ENCODE measurements around the gene CCSAP. TPM values are rescaled to one million over a fixed set of nuclear protein-coding genes. Genes with fewer than 3 reads are reported as not detected.
A peak's percentile ranks its signal among the peaks of the same experiment; 100 is the strongest.

CCSAP gene
- total RNA-seq, 1 donor from 2014 or later = 8.3 TPM

DNA sequence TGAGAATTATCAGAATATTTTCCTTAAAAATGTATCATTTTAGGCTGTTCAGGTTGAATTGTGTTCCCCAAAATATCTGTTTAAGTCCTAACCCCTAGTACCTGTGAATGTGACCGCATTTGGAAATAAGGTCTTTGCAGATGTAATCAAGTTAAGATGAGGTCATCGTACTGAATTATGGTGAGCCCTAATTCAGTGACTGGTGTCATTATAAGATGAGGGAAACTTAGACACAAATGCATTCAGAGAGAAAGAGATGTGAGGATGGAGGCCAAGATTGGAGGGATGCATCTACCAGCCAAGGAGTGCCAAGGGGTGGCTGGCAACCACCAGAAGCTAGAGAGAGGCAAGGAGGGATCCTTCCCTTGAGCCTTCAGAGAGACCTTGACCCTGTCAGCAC lies 67.8 kb downstream of the CCSAP start:
- H3K4me1 Mint-ChIP-seq = peaks cover 25% of the 10 kb centered on the region
- no peaks in the 10 kb centered on the region for H3K9me3 Mint-ChIP-seq
- no peak for DNase-seq (ENCODE audit: low spot score in 2 of 2, unreplicated experiment in 2 of 2)
- no peaks in the 10 kb centered on the region for H3K27me3 Mint-ChIP-seq (ENCODE audit: low read depth)
- peaks cover 1% of the 10 kb centered on the region for H3K36me3 Mint-ChIP-seq
- no peak overlapping the region for H3K27ac Mint-ChIP-seq
- TF ChIP-seq, protein P1, sequence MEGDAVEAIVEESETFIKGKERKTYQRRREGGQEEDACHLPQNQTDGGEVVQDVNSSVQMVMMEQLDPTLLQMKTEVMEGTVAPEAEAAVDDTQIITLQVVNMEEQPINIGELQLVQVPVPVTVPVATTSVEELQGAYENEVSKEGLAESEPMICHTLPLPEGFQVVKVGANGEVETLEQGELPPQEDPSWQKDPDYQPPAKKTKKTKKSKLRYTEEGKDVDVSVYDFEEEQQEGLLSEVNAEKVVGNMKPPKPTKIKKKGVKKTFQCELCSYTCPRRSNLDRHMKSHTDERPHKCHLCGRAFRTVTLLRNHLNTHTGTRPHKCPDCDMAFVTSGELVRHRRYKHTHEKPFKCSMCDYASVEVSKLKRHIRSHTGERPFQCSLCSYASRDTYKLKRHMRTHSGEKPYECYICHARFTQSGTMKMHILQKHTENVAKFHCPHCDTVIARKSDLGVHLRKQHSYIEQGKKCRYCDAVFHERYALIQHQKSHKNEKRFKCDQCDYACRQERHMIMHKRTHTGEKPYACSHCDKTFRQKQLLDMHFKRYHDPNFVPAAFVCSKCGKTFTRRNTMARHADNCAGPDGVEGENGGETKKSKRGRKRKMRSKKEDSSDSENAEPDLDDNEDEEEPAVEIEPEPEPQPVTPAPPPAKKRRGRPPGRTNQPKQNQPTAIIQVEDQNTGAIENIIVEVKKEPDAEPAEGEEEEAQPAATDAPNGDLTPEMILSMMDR (IDR thresholded peaks at IDR 0.05; ENCODE audit: unreplicated experiment) = no peak
- no peak overlapping the region for H3K4me3 Mint-ChIP-seq

DNA sequence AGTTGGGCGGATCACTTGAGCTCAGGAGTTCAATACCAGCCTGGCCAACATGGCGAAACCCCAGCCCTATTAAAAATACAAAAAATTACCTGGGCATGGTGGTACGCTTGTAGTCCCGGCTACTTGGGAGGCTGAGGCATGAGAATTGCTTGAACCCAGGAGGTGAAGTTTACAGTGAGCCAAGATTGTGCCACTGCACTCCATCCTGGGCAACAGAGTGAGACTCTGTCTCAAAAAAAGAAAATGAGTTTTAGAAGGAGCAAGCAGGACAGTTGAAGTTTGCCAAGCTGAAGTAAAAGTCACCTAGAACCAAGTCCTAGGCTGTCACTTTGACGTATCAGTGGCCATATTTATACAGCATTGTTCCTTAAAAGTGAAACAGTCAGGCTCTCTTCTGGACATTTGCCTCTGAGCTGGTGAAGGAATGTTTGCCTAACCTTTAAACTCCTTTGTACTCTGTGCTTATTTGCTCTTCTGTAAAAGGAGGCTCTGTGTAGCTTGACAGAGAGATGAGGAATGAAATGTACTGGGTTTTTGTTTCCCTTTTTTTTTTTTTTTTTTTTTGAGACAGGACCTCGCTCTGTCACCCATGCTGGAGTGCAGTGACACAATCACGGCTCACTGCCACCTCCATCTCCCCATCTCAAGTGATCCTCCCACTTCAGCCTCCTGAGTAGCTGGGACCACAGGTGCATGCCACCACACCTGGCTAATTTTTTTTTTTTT lies 69.2 kb downstream of the CCSAP start:
- TF ChIP-seq, protein P1 (IDR thresholded peaks at IDR 0.05; ENCODE audit: unreplicated experiment) = no peak
- Mint-ChIP-seq H3K9me3 (no peaks in the 10 kb centered on the region), H3K4me3 (no peak overlapping the region), H3K36me3 (peaks cover 1% of the 10 kb centered on the region), H3K27me3 (ENCODE audit: low read depth) (no peaks in the 10 kb centered on the region), H3K27ac (no peak overlapping the region), H3K4me1 (peaks cover 27% of the 10 kb centered on the region)
- no peak for DNase-seq (ENCODE audit: low spot score in 2 of 2, unreplicated experiment in 2 of 2)

DNA sequence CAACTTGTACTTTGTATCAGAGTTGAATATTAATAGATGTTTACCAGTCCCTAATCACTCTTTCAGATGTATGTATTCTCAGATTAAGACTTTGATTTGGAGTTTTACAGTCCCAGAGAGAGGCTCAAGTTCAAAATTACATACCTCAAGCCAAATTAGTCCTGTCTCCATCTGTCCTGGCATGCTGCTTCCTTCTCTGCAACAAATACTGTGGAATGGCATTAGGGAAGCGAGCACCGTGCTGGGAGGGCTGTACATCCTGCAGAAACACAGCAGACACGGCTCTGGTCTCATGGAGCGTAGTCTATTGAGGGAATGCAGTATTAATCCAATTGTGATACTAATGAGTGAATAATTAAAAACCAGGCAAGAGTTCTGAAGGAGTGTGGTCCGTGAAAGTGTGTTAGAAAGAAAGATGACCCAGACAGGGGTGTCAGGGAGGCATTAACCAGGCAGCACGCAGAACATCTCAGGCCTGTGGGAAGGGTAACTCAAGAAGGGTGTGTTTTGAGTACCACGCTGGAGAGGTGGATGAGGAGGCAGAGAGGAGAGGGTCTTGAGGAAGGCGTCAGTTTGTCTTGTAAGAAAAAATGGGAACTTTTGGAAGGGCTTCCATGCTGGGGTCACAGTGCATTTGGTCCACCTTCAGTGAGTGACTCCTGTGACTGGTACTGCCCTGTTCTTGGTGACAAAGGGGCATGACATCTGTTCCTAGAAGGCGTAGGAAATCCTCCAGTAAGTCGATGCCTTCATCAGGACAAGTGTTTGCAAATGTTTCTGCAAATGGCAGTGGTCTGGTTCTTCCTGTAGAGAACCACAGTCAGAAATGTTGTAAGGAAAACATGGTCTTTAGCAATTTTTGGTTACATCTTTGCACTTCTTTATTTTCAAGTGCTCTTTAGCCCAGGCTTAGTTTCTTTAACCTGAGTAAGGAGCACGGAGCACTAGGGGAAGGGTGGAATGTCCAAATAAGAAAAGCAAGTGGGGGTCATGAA lies 70.4 kb downstream of the CCSAP start:
- no peaks in the 10 kb centered on the region for H3K27me3 Mint-ChIP-seq (ENCODE audit: low read depth)
- peak overlapping the region; percentile 93 for H3K4me3 Mint-ChIP-seq
- H3K9me3 Mint-ChIP-seq = peaks cover 4% of the 10 kb centered on the region
- H3K4me1 Mint-ChIP-seq = peaks cover 33% of the 10 kb centered on the region
- DNase-seq (ENCODE audit: low spot score in 2 of 2, unreplicated experiment in 2 of 2) = no peak
- peaks cover 5% of the 10 kb centered on the region for H3K36me3 Mint-ChIP-seq
- H3K27ac Mint-ChIP-seq = peak overlapping the region; percentile 93
- TF ChIP-seq, protein P1 (IDR thresholded peaks at IDR 0.05; ENCODE audit: unreplicated experiment) = no peak

DNA sequence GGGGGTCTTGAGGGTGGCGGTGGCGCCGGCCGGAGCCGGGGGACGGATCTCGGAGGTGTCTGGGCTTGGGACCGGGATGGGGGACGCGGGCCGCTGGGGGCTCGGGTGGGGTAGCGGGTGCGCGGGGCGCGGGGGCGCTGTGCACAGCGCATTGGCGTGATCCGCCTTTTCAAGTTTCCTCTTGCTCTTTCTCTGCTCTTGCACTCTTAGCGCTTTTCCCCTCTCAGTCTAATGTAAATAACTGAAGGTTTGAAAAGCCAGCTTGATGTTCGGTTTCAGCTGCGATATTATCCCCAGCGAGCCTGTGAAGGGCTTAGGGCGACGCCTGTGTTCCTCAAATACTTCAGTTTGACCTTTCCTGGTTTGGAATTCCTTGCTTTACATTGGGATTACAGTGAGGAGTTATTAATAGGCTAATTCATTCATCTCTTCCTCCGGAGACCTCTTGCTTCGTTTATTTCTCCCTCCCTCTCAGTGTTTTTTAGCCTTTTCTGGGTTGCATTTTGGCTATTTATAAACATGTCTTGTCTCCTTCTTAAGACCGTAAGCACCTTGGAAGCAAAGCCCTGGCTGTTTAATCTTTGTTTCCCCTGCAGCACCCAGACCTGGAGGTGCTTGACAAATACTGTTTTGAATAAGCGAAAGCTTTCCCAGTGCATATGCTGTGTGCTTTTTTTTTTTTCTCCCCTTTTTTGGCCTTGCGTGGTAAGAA lies 71.2 kb downstream of the CCSAP start:
- DNase-seq (ENCODE audit: low spot score in 2 of 2, unreplicated experiment in 2 of 2) = no peak
- peaks cover 11% of the 10 kb centered on the region for H3K9me3 Mint-ChIP-seq
- peaks cover 9% of the 10 kb centered on the region for H3K36me3 Mint-ChIP-seq
- TF ChIP-seq, protein P1 (IDR thresholded peaks at IDR 0.05; ENCODE audit: unreplicated experiment) = no peak
- peak overlapping the region; percentile 93 for H3K27ac Mint-ChIP-seq
- H3K4me3 Mint-ChIP-seq = peak overlapping the region; percentile 93
- peaks cover 33% of the 10 kb centered on the region for H3K4me1 Mint-ChIP-seq
- H3K27me3 Mint-ChIP-seq (ENCODE audit: low read depth) = no peaks in the 10 kb centered on the region

Other genes with a start within 250 kb of the CCSAP start
- 58.7 to 66.5 TPM (median 59.8 TPM) in 3 replicates for gene RAB4A, start 71.9 kb downstream of the CCSAP start, total RNA-seq
- gene ACTA1, start 91.0 kb upstream of the CCSAP start, total RNA-seq = 3.6 to 4.1 TPM (median 3.9 TPM) in 3 replicates
- gene NUP133, start 165.3 kb upstream of the CCSAP start, total RNA-seq = 50.9 to 51.8 TPM (median 51.7 TPM) in 3 replicates
- 14.6 to 16.7 TPM (median 16.4 TPM) in 3 replicates for gene ABCB10, start 215.7 kb upstream of the CCSAP start, total RNA-seq